Activated CD8-positive, alpha-beta memory T cell treated with anti-CD3 and anti-CD28 coated beads for 48 hours (primary cell): ENCODE measurements around the gene BCAP31.

Experiments used
- DNase-seq, 3 experiments: peaks; one replicate each; pipeline ENCODE4 v3.0.0-alpha.2; 2020; ENCODE audit warnings: low read depth in 2 of 3, low spot score in 2 of 3

The BCAP31 gene

GRCh38 chrX:153657161-153657560, 67.0 kb downstream of the BCAP31 start:
- DNase-seq, result no peak

- DNase-seq, result no peak
Measured at GRCh38 chrX:153653556-153653955, 70.6 kb downstream of the BCAP31 start.

- no peak for DNase-seq
Measured at GRCh38 chrX:153651540-153652079, 72.6 kb downstream of the BCAP31 start.

- DNase-seq, result no peak
Measured at GRCh38 chrX:153650959-153651358, 73.2 kb downstream of the BCAP31 start.
